IMR-90 (cell line): ENCODE results near the gene DIP2B.

ENCODE experiments used
- CTCF ChIP-seq: conservative IDR thresholded peaks from 2 replicates; pipeline ENCODE4 v1.5.1; 2012; ENCODE audit warnings: mild to moderate bottlenecking, low read depth, low read length, improper control_type of control experiment
- ELK1 ChIP-seq: fragments of 150-350 bp; IDR thresholded peaks from 2 replicates; pipeline ENCODE4 v1.6.1; 2016; ENCODE audit warnings: low read depth, mild to moderate bottlenecking, low read length, moderate library complexity, borderline replicate concordance
- FOS ChIP-seq: fragments of 150-350 bp; IDR thresholded peaks from 2 replicates; pipeline ENCODE4 v1.6.1; 2016; ENCODE audit warnings: low read depth, low read length
- POLR2A ChIP-seq: IDR thresholded peaks from 2 replicates; pipeline ENCODE4 v1.6.1; 2012; ENCODE audit warnings: mild to moderate bottlenecking, low read depth, low read length
- RAD21 ChIP-seq: IDR thresholded peaks from 2 replicates; pipeline ENCODE4 v1.6.1; 2012; ENCODE audit warnings: low read length, improper control_type of control experiment
- RCOR1 ChIP-seq: IDR thresholded peaks from 2 replicates; pipeline ENCODE4 v1.6.1; 2012; ENCODE audit warnings: mild to moderate bottlenecking, low read length, improper control_type of control experiment; ENCODE audit not compliant: insufficient replicate concordance
- SMC3 ChIP-seq: fragments of 150-350 bp; IDR thresholded peaks from 2 replicates; pipeline ENCODE4 v1.6.1; 2016; ENCODE audit warnings: low read depth, mild to moderate bottlenecking, antibody characterized with exemption, low read length, moderate library complexity
- USF2 ChIP-seq: fragments of 150-350 bp; IDR thresholded peaks from 2 replicates; pipeline ENCODE4 v1.6.1; 2017; ENCODE audit warnings: mild to moderate bottlenecking, antibody characterized with exemption, low read length, low read depth

GRCh38 chr12:50574601-50575348, 70.0 kb downstream of the DIP2B start:
- no peak for TF ChIP-seq CTCF
- TF ChIP-seq RAD21, result no peak
- TF ChIP-seq FOS, result no peak
- no peak for TF ChIP-seq ELK1
- TF ChIP-seq RCOR1, result no peak
- no peak for TF ChIP-seq USF2
- no peak for TF ChIP-seq SMC3
- no peak for TF ChIP-seq POLR2A
